Sigmoid colon (tissue), 7 donors: ENCODE data around the gene GUF1. TPM values are rescaled to one million over a fixed set of nuclear protein-coding genes. Genes with fewer than 3 reads are reported as not detected.

Experiments used
- DNase-seq: peaks from one replicate; pipeline ENCODE4 v3.0.0-alpha.2; 2019
- H3K27ac ChIP-seq, 4 donors: fragments of 200-600 bp; sonication (generic); one replicate each; pipeline ENCODE4 v1.5.1; 2016 to 2019; ENCODE audit warnings: mild to moderate bottlenecking in 1 of 4
- H3K27me3 ChIP-seq, 3 donors: fragments of 200-600 bp; sonication (generic); one replicate each; pipeline ENCODE4 v1.5.1; 2019; ENCODE audit warnings: mild to moderate bottlenecking in 1 of 3
- H3K36me3 ChIP-seq, 4 donors: fragments of 200-600 bp; sonication (generic); one replicate each; pipeline ENCODE4 v1.5.1; 2016 to 2019
- H3K4me1 ChIP-seq, 4 donors: fragments of 200-600 bp; sonication (generic); one replicate each; pipeline ENCODE4 v1.5.1; 2017 to 2019
- H3K4me3 ChIP-seq, 4 donors: fragments of 200-600 bp; sonication (generic); one replicate each; pipeline ENCODE4 v1.5.1; 2017 to 2019; ENCODE audit warnings: mild to moderate bottlenecking in 2 of 4, moderate library complexity in 1 of 4
- H3K9me3 ChIP-seq, 4 donors: fragments of 200-600 bp in 3 of 4; sonication (generic) in 3 of 4; one replicate each; pipeline versions ENCODE4 v1.5.1 to v1.6.1; 2013 to 2019
- EP300 ChIP-seq, 4 donors: sonication (generic); formaldehyde crosslinking; IDR thresholded peaks; one replicate each; pipeline ENCODE4 v1.6.1; 2017; ENCODE audit warnings: antibody characterized with exemption in 4 of 4
- POLR2A ChIP-seq, 2 donors: fragments of 450-650 bp; IDR thresholded peaks; one replicate each; pipeline ENCODE4 v1.6.1; 2016; ENCODE audit warnings: antibody characterized with exemption in 2 of 2, mild to moderate bottlenecking in 2 of 2, moderate library complexity in 2 of 2
- POLR2AphosphoS5 ChIP-seq, 4 donors: sonication (generic); formaldehyde crosslinking; IDR thresholded peaks; one replicate each; pipeline ENCODE4 v1.6.1; 2017; ENCODE audit warnings: antibody characterized with exemption in 4 of 4
- WGBS, 2 donors: extraction: QIAGEN DNeasy Blood & Tissue Kit; methylation state at CpG; one replicate each; pipeline ENCODE4 v1.1.7; 2013; 5-methylcytosine and 5-hydroxymethylcytosine counted together
- intact Hi-C: fragments of 100-400 bp; cut with DNase I; formaldehyde crosslinking; loops from one replicate; pipeline ENCODE4 v1.15.1; 2023
- polyA plus RNA-seq, 3 donors: library from polyadenylated mRNA; stranded (reverse); fragments of 200-250 nt; gene quantifications; one replicate each; pipeline ENCODE4 v1.2.3, GENCODE V29; 2013
- total RNA-seq, 4 donors: library from RNA; depleted of rRNA; stranded (reverse); fragments of >200 nt; gene quantifications; one replicate each; pipeline ENCODE4 v1.1.0, GENCODE V29; 2016
- TF ChIP-seq, protein P1 (sequence below), 4 experiments: fragments of 450-650 bp in 3 of 4; fragments of 200-600 bp in 1 of 4; IDR thresholded peaks; one replicate each; pipeline ENCODE4 v1.5.1; 2016 to 2019; ENCODE audit warnings: antibody characterized with exemption in 4 of 4, mild to moderate bottlenecking in 3 of 4, moderate library complexity in 2 of 4
- donor health status: healthy with polysubstance abuse.
- donor health status: Bipolar disorder and iron deficiency.
- donor health status: healthy.

GUF1 gene
- total and polyA plus RNA-seq, 7 donors, result 10.9 to 18.0 (median 14.2) TPM

DNA sequence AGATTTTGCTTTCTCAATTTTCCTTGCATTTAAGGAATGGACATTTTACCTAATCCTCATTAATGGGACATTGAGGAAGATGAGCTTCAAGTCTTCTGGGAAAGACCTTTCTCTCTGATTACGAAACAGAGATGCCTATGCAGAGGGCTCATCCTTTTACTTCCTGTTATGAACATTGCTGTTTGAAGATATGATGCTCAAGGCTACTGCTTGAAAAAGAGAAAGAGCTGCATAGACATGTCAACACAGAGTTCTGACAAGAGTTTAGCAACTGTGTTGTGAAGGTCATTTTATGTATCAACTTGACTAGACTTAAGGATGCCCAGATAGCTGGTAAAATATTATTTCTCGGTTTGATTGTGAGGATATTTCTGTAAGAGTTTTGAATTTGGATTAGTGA is 62.0 kb downstream of the GUF1 start:
- no peak overlapping the region for H3K27ac ChIP-seq
- no peaks in the 10 kb centered on the region for H3K9me3 ChIP-seq
- no peak overlapping the region for H3K4me3 ChIP-seq
- H3K4me1 ChIP-seq, result no peaks in the 10 kb centered on the region
- H3K36me3 ChIP-seq, result no peaks in the 10 kb centered on the region
- intact Hi-C loops, result no loop called here
- 91 to 93% methylated on average over 2 of the region's 2 CpGs for WGBS, 2 donors
- TF ChIP-seq POLR2A (IDR thresholded peaks at IDR 0.05) (no peak), POLR2AphosphoS5 (IDR thresholded peaks at IDR 0.05) (no peak), EP300 (IDR thresholded peaks at IDR 0.05) (no peak)
- TF ChIP-seq, protein P1, sequence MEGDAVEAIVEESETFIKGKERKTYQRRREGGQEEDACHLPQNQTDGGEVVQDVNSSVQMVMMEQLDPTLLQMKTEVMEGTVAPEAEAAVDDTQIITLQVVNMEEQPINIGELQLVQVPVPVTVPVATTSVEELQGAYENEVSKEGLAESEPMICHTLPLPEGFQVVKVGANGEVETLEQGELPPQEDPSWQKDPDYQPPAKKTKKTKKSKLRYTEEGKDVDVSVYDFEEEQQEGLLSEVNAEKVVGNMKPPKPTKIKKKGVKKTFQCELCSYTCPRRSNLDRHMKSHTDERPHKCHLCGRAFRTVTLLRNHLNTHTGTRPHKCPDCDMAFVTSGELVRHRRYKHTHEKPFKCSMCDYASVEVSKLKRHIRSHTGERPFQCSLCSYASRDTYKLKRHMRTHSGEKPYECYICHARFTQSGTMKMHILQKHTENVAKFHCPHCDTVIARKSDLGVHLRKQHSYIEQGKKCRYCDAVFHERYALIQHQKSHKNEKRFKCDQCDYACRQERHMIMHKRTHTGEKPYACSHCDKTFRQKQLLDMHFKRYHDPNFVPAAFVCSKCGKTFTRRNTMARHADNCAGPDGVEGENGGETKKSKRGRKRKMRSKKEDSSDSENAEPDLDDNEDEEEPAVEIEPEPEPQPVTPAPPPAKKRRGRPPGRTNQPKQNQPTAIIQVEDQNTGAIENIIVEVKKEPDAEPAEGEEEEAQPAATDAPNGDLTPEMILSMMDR (IDR thresholded peaks at IDR 0.05), result no peak
- no peak for DNase-seq
- H3K27me3 ChIP-seq, result no peaks in the 10 kb centered on the region

Other genes starting within 250 kb of the GUF1 start
- 1 to 10 TPM; 1.4 to 2.7 (median 2.0) TPM for gene KCTD8, start 229.6 kb upstream of the GUF1 start, total RNA-seq
- gene KCTD8, start 229.6 kb upstream of the GUF1 start, polyA plus RNA-seq, result under 1 TPM in 1 of 3 donors, not detected in 2; 0.03 TPM
- not detected for gene YIPF7, start 26.8 kb upstream of the GUF1 start, total RNA-seq
- gene YIPF7, start 26.8 kb upstream of the GUF1 start, polyA plus RNA-seq, result not detected
- 10 to 100 TPM; 18.5 to 33.2 (median 25.4) TPM for gene GNPDA2, start 48.1 kb downstream of the GUF1 start, total RNA-seq
- 1 to 10 TPM; 5.1 to 7.2 (median 7.1) TPM for gene GNPDA2, start 48.1 kb downstream of the GUF1 start, polyA plus RNA-seq